Endothelial cell of umbilical vein (primary cell): ENCODE data around the gene ARHGEF26.

Experiments used
- CTCF ChIP-seq, 2 donors: IDR thresholded peaks; 1 replicate in 1 of 2; 2 replicates in 1 of 2; pipeline ENCODE4 v1.5.1; 2011; ENCODE audit warnings: low read length in 2 of 2, mild to moderate bottlenecking in 2 of 2, moderate library complexity in 2 of 2, control low read depth in 1 of 2, inconsistent platforms in 1 of 2, low read depth in 1 of 2; ENCODE audit not compliant: insufficient read depth in 1 of 2; ENCODE audit errors: extremely low read depth in 1 of 2
- EZH2 ChIP-seq: IDR thresholded peaks from 2 replicates; pipeline ENCODE4 v1.6.1; 2012; ENCODE audit warnings: borderline replicate concordance, low read depth, mild to moderate bottlenecking, moderate library complexity, low read length, inconsistent platforms; ENCODE audit not compliant: severe bottlenecking
- FOS ChIP-seq: IDR thresholded peaks from 2 replicates; pipeline ENCODE4 v1.6.1; 2011; ENCODE audit warnings: mild to moderate bottlenecking, low read length, moderate library complexity, borderline replicate concordance; ENCODE audit not compliant: insufficient read depth
- JUN ChIP-seq: IDR thresholded peaks from 2 replicates; pipeline ENCODE4 v1.6.1; 2011; ENCODE audit warnings: borderline replicate concordance, low read depth; ENCODE audit not compliant: insufficient read length, insufficient read depth
- MAX ChIP-seq: IDR thresholded peaks from 2 replicates; pipeline ENCODE4 v1.6.1; 2011; ENCODE audit not compliant: insufficient read depth, insufficient read length
- MYC ChIP-seq: IDR thresholded peaks from one replicate; pipeline ENCODE4 v1.6.1; 2011; ENCODE audit warnings: mild to moderate bottlenecking, low read depth, low read length
- POLR2AphosphoS5 ChIP-seq: IDR thresholded peaks from 2 replicates; pipeline ENCODE4 v1.6.1; 2012; ENCODE audit warnings: low read depth, mild to moderate bottlenecking, control low read depth, low read length, moderate library complexity; ENCODE audit not compliant: insufficient read depth

- TF ChIP-seq EZH2, result no peak
- no peak for TF ChIP-seq MAX
- no peak for TF ChIP-seq CTCF (IDR thresholded peaks at IDR 0.05; ENCODE audit: extremely low read depth in 1 of 2, insufficient read depth in 1 of 2, low read depth in 1 of 2, low read length in 2 of 2)
- no peak for TF ChIP-seq MYC
- no peak for TF ChIP-seq POLR2AphosphoS5
- TF ChIP-seq FOS, result no peak
- no peak for TF ChIP-seq JUN
Measured at GRCh38 chr3:154275965-154276364, 154.8 kb downstream of the ARHGEF26 start.
